Liver (tissue), 2 donors: ENCODE data around the gene TRIM65.

Experiments
- TF ChIP-seq, protein P1 (sequence below): IDR thresholded peaks from 2 replicates; pipeline ENCODE4 v1.6.1; 2016; ENCODE audit warnings: antibody characterized with exemption, mild to moderate bottlenecking
- TF ChIP-seq, protein P2 (sequence below): fragments of 150-350 bp; IDR thresholded peaks from 2 replicates; pipeline ENCODE4 v1.5.1; 2017; ENCODE audit warnings: improper control_type of control experiment, low read depth, low read length; ENCODE audit not compliant: missing input control
- donor health status: healthy.

DNA sequence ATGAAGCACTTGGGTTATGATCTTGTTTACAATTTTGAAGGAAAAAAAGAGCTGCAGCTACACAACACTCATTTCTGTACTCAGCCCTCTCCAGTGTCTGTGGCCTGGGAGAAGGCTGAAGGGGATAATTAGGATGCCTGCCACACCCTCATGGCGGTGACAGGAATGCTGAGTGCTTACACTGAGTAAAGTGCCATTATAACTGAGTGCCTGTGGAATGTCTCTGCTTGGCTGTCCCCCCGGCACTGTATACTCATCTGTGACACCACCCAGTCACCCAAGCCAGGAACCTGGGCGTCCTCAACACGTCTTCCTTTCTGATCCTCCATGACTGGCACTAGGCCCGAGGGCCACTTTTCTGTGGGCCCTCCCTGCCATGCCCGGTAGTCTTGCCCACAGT lies 11.4 kb upstream of the TRIM65 start:
- TF ChIP-seq, protein P1, sequence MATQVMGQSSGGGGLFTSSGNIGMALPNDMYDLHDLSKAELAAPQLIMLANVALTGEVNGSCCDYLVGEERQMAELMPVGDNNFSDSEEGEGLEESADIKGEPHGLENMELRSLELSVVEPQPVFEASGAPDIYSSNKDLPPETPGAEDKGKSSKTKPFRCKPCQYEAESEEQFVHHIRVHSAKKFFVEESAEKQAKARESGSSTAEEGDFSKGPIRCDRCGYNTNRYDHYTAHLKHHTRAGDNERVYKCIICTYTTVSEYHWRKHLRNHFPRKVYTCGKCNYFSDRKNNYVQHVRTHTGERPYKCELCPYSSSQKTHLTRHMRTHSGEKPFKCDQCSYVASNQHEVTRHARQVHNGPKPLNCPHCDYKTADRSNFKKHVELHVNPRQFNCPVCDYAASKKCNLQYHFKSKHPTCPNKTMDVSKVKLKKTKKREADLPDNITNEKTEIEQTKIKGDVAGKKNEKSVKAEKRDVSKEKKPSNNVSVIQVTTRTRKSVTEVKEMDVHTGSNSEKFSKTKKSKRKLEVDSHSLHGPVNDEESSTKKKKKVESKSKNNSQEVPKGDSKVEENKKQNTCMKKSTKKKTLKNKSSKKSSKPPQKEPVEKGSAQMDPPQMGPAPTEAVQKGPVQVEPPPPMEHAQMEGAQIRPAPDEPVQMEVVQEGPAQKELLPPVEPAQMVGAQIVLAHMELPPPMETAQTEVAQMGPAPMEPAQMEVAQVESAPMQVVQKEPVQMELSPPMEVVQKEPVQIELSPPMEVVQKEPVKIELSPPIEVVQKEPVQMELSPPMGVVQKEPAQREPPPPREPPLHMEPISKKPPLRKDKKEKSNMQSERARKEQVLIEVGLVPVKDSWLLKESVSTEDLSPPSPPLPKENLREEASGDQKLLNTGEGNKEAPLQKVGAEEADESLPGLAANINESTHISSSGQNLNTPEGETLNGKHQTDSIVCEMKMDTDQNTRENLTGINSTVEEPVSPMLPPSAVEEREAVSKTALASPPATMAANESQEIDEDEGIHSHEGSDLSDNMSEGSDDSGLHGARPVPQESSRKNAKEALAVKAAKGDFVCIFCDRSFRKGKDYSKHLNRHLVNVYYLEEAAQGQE = no peak
- TF ChIP-seq, protein P2, sequence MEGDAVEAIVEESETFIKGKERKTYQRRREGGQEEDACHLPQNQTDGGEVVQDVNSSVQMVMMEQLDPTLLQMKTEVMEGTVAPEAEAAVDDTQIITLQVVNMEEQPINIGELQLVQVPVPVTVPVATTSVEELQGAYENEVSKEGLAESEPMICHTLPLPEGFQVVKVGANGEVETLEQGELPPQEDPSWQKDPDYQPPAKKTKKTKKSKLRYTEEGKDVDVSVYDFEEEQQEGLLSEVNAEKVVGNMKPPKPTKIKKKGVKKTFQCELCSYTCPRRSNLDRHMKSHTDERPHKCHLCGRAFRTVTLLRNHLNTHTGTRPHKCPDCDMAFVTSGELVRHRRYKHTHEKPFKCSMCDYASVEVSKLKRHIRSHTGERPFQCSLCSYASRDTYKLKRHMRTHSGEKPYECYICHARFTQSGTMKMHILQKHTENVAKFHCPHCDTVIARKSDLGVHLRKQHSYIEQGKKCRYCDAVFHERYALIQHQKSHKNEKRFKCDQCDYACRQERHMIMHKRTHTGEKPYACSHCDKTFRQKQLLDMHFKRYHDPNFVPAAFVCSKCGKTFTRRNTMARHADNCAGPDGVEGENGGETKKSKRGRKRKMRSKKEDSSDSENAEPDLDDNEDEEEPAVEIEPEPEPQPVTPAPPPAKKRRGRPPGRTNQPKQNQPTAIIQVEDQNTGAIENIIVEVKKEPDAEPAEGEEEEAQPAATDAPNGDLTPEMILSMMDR = no peak
